Panc1 (cell line): ENCODE measurements around the gene KLK8.

Experiments
- CTCF ChIP-seq: fragments of 450-650 bp; IDR thresholded peaks from 2 replicates; pipeline ENCODE4 v1.5.1; 2017; ENCODE audit warnings: mild to moderate bottlenecking
- POLR2AphosphoS5 ChIP-seq: IDR thresholded peaks from 2 replicates; pipeline ENCODE4 v1.6.1; 2012; ENCODE audit warnings: mild to moderate bottlenecking, low read depth, low read length, moderate library complexity

- TF ChIP-seq CTCF (no peak), POLR2AphosphoS5 (no peak)
These were observed 24.0 kb upstream of the KLK8 start for GRCh38 chr19:51025401-51025800.
